Small intestine (tissue), 7 donors: ENCODE data around the gene INSRR. TPM values are rescaled to one million over a fixed set of nuclear protein-coding genes. Genes with fewer than 3 reads are reported as not detected.
A peak's percentile ranks its signal among the peaks of the same experiment; 100 is the strongest.

ENCODE experiments used
- DNase-seq, 2 donors: peaks; one replicate each; pipeline versions ENCODE4 v3.0.0 to v3.0.0-alpha.2; 2013
- FAIRE-seq: peaks from 2 replicates; lab custom pipeline; 2012; peaks lifted over from hg19 to GRCh38; lab: Jason Lieb, UNC
- H3K27ac ChIP-seq, 3 donors: one replicate each; pipeline ENCODE4 v1.5.1; 2013; ENCODE audit warnings: low read length in 2 of 3, mild to moderate bottlenecking in 2 of 3, control low read depth in 1 of 3, inconsistent platforms in 1 of 3, low read depth in 1 of 3, moderate library complexity in 1 of 3
- H3K27me3 ChIP-seq, 3 donors: one replicate each; pipeline ENCODE4 v1.6.1; 2013; ENCODE audit warnings: low read length in 3 of 3, inconsistent platforms in 1 of 3; ENCODE audit not compliant: control insufficient read depth in 3 of 3, insufficient read depth in 3 of 3
- H3K36me3 ChIP-seq, 3 donors: one replicate each; pipeline ENCODE4 v1.6.1; 2013; ENCODE audit warnings: low read length in 3 of 3, inconsistent platforms in 1 of 3, low read depth in 1 of 3, mild to moderate bottlenecking in 1 of 3, moderate library complexity in 1 of 3; ENCODE audit not compliant: control insufficient read depth in 3 of 3, insufficient read depth in 2 of 3
- H3K4me1 ChIP-seq, 3 donors: one replicate each; pipeline ENCODE4 v1.6.1; 2013; ENCODE audit warnings: low read length in 2 of 3, inconsistent platforms in 1 of 3, low read depth in 1 of 3, mild to moderate bottlenecking in 1 of 3, moderate library complexity in 1 of 3; ENCODE audit not compliant: control insufficient read depth in 3 of 3, insufficient read depth in 2 of 3
- H3K4me3 ChIP-seq, 3 donors: one replicate each; pipeline ENCODE4 v1.5.1; 2013; ENCODE audit warnings: low read length in 3 of 3, control low read depth in 1 of 3, inconsistent platforms in 1 of 3, low read depth in 1 of 3, mild to moderate bottlenecking in 1 of 3, moderate library complexity in 1 of 3
- H3K9me3 ChIP-seq, 2 donors: one replicate each; pipeline ENCODE4 v1.6.1; 2013; ENCODE audit warnings: low read depth in 1 of 2, low read length in 1 of 2; ENCODE audit not compliant: control insufficient read depth in 2 of 2, insufficient read depth in 1 of 2
- WGBS, 3 donors: extraction: QIAGEN DNeasy Blood & Tissue Kit; methylation state at CpG; one replicate each; pipeline ENCODE4 v1.1.7; 2013; 5-methylcytosine and 5-hydroxymethylcytosine counted together
- polyA plus RNA-seq, 4 donors: library from polyadenylated mRNA; stranded (reverse) in 3 of 4; unstranded in 1 of 4; fragments of 200-250 nt in 3 of 4; fragments of 120-200 nt in 1 of 4; gene quantifications; one replicate each; pipeline versions ENCODE4 v1.2.1 to v1.2.3, GENCODE V29; 2013
- donor health status: healthy with polysubstance abuse.
- donor health status: control.
- donor health status: control.
- donor health status: Bipolar disorder and iron deficiency.
- donor health status: healthy.

Gene INSRR
- polyA plus RNA-seq, 4 donors, result 0.01 to 0.04 TPM; not detected in 2

- no peaks in the 10 kb centered on the region for H3K9me3 ChIP-seq
- H3K36me3 ChIP-seq, result no peaks in the 10 kb centered on the region
- WGBS, 3 donors, result 30 to 46% (median 37%) methylated on average over 2 of the region's 2 CpGs
- no peak overlapping the region for H3K4me3 ChIP-seq
- DNase-seq (no peak), FAIRE-seq (no peak)
- H3K4me1 ChIP-seq, result no peaks in the 10 kb centered on the region
- no peak overlapping the region for H3K27ac ChIP-seq
- H3K27me3 ChIP-seq, result peaks cover 0 to 38% (median 0%) of the 10 kb centered on the region in 3 donors
Observed at GRCh38 chr1:156833603-156834002, 25.3 kb downstream of the INSRR start.

GRCh38 chr1:156832434-156832833 lies 26.5 kb downstream of the INSRR start:
- no peak for FAIRE-seq
- Histone ChIP-seq H3K27me3 (peaks cover 0 to 38% (median 0%) of the 10 kb centered on the region in 3 donors), H3K4me1 (no peaks in the 10 kb centered on the region), H3K4me3 (no peak overlapping the region), H3K9me3 (no peaks in the 10 kb centered on the region), H3K36me3 (no peaks in the 10 kb centered on the region), H3K27ac (no peak overlapping the region)
- WGBS, 3 donors, result 44 to 63% (median 57%) methylated on average over 5 of the region's 5 CpGs
- DNase-seq, result no peak

- FAIRE-seq (no peak), DNase-seq (no peak)
- Histone ChIP-seq H3K27ac (no peak overlapping the region), H3K36me3 (no peaks in the 10 kb centered on the region), H3K4me1 (no peaks in the 10 kb centered on the region), H3K9me3 (no peaks in the 10 kb centered on the region), H3K27me3 (peaks cover 0 to 9% (median 0%) of the 10 kb centered on the region in 3 donors), H3K4me3 (no peak overlapping the region)
- 66 to 73% (median 70%) methylated on average over 18 of the region's 18 CpGs for WGBS, 3 donors
Observed at GRCh38 chr1:156828400-156829124, 30.4 kb downstream of the INSRR start.

GRCh38 chr1:156826630-156827029 lies 32.3 kb downstream of the INSRR start:
- no peaks in the 10 kb centered on the region for H3K4me1 ChIP-seq
- H3K4me3 ChIP-seq, result no peak overlapping the region
- peaks cover 0 to 14% (median 0%) of the 10 kb centered on the region in 3 donors for H3K27me3 ChIP-seq
- 58 to 61% (median 60%) methylated on average over 1 of the region's 1 CpG for WGBS, 3 donors
- no peak overlapping the region for H3K27ac ChIP-seq
- DNase-seq (no peak), FAIRE-seq (no peak)
- H3K9me3 ChIP-seq, result no peaks in the 10 kb centered on the region
- H3K36me3 ChIP-seq, result no peaks in the 10 kb centered on the region

- Histone ChIP-seq H3K27ac (no peak overlapping the region), H3K27me3 (peaks cover 0 to 16% (median 0%) of the 10 kb centered on the region in 3 donors), H3K4me3 (no peak overlapping the region), H3K36me3 (no peaks in the 10 kb centered on the region), H3K4me1 (no peaks in the 10 kb centered on the region), H3K9me3 (no peaks in the 10 kb centered on the region)
- WGBS, 3 donors, result 83 to 92% (median 91%) methylated on average over 5 of the region's 5 CpGs
- DNase-seq (no peak), FAIRE-seq (no peak)
Observed at GRCh38 chr1:156823210-156823790, 35.6 kb downstream of the INSRR start.

GRCh38 chr1:156822680-156823079 lies 36.2 kb downstream of the INSRR start:
- H3K4me1 ChIP-seq, result no peaks in the 10 kb centered on the region
- no peaks in the 10 kb centered on the region for H3K9me3 ChIP-seq
- peaks cover 0 to 16% (median 0%) of the 10 kb centered on the region in 3 donors for H3K27me3 ChIP-seq
- H3K4me3 ChIP-seq, result no peak overlapping the region
- FAIRE-seq (no peak), DNase-seq (no peak)
- no peak overlapping the region for H3K27ac ChIP-seq
- no peaks in the 10 kb centered on the region for H3K36me3 ChIP-seq
- WGBS, 3 donors, result 46 to 76% (median 52%) methylated on average over 1 of the region's 1 CpG

- Histone ChIP-seq H3K4me3 (no peak overlapping the region), H3K9me3 (no peaks in the 10 kb centered on the region), H3K27ac (no peak overlapping the region), H3K27me3 (peaks cover 0 to 19% (median 0%) of the 10 kb centered on the region in 3 donors), H3K4me1 (no peaks in the 10 kb centered on the region), H3K36me3 (no peaks in the 10 kb centered on the region)
- 55 to 76% (median 64%) methylated on average over 4 of the region's 4 CpGs for WGBS, 3 donors
- no peak for FAIRE-seq
- DNase-seq, result no peak
Observed at GRCh38 chr1:156821801-156822200, 37.1 kb downstream of the INSRR start.

- DNase-seq, result peak; percentile 29 to 81
- 43 to 62% (median 44%) methylated on average over 10 of the region's 10 CpGs for WGBS, 3 donors
- peaks cover 0 to 21% (median 0%) of the 10 kb centered on the region in 3 donors for H3K27me3 ChIP-seq
- no peaks in the 10 kb centered on the region for H3K36me3 ChIP-seq
- peak within 1 kb of the TSS in 2 of 3 donors; percentile 85 for H3K27ac ChIP-seq
- H3K4me3 ChIP-seq, result peak within 1 kb of the TSS in 1 of 3 donors; percentile 49
- FAIRE-seq, result no peak
- peaks cover 0 to 20% (median 3%) of the 10 kb centered on the region in 3 donors for H3K4me1 ChIP-seq
- no peaks in the 10 kb centered on the region for H3K9me3 ChIP-seq
Observed at GRCh38 chr1:156816561-156817328, 42.2 kb downstream of the INSRR start, which contains the start of gene SH2D2A. TSS of gene SH2D2A (minus strand) at chr1:156816848. CDS start at chr1:156816708, 140 bp downstream.
